Activated gamma-delta T cell treated with Interleukin-2 at 50 U/mL for 16 hours (primary cell): ENCODE results near the gene STARD7.
"Not testable (repeated sequence)": the region's sequence is repeated elsewhere in the genome, so short reads cannot be mapped to it uniquely, and the experiment has no call there.

Experiments
- DNase-seq: peaks from one replicate; pipeline ENCODE4 v3.0.0-alpha.2; 2020

Gene STARD7

GRCh38 chr2:96208143-96209010, at the start of gene STARD7:
Gene STARD7 (minus strand): TSS chr2:96208827. CDS start chr2:96208434, 393 bp downstream.
- peak; percentile 96 for DNase-seq

- DNase-seq = not testable (repeated sequence)
These were observed 49.1 kb upstream of the STARD7 start for GRCh38 chr2:96257744-96258143.

- DNase-seq = no peak
These were observed 48.0 kb upstream of the STARD7 start for GRCh38 chr2:96256611-96257113.

- no peak for DNase-seq
These were observed 45.9 kb upstream of the STARD7 start for GRCh38 chr2:96254571-96254970.

- DNase-seq = no peak
These were observed 44.4 kb upstream of the STARD7 start for GRCh38 chr2:96253006-96253405.

GRCh38 chr2:96252526-96252925, 43.9 kb upstream of the STARD7 start:
- no peak for DNase-seq

- no peak for DNase-seq
These were observed 43.2 kb upstream of the STARD7 start for GRCh38 chr2:96251721-96252292.

- no peak for DNase-seq
These were observed 41.6 kb upstream of the STARD7 start for GRCh38 chr2:96250188-96250587.

GRCh38 chr2:96249654-96250053, 41.0 kb upstream of the STARD7 start:
- no peak for DNase-seq

- no peak for DNase-seq
These were observed 40.0 kb upstream of the STARD7 start for GRCh38 chr2:96248624-96249023.

- no peak for DNase-seq
These were observed 39.3 kb upstream of the STARD7 start for GRCh38 chr2:96247896-96248295.

- DNase-seq = no peak
These were observed 38.4 kb upstream of the STARD7 start for GRCh38 chr2:96247009-96247408.

- DNase-seq = no peak
These were observed 37.2 kb upstream of the STARD7 start for GRCh38 chr2:96245609-96246390.

- DNase-seq = no peak
These were observed 35.2 kb upstream of the STARD7 start for GRCh38 chr2:96243843-96244242.

GRCh38 chr2:96241900-96242611, 33.4 kb upstream of the STARD7 start:
- peak; percentile 38 for DNase-seq

- DNase-seq = no peak
These were observed 32.6 kb upstream of the STARD7 start for GRCh38 chr2:96241227-96241626.

GRCh38 chr2:96240341-96241038, 31.9 kb upstream of the STARD7 start:
- no peak for DNase-seq

GRCh38 chr2:96239745-96240264, 31.2 kb upstream of the STARD7 start:
- no peak for DNase-seq

GRCh38 chr2:96239091-96239490, 30.5 kb upstream of the STARD7 start:
- no peak for DNase-seq

GRCh38 chr2:96238266-96238665, 29.6 kb upstream of the STARD7 start:
- no peak for DNase-seq

GRCh38 chr2:96236882-96237281, 28.3 kb upstream of the STARD7 start:
- no peak for DNase-seq

GRCh38 chr2:96233880-96234316, 25.3 kb upstream of the STARD7 start:
- DNase-seq = no peak
